Vagina (tissue), 2 donors: ENCODE measurements around the gene MED8. TPM values are rescaled to one million over a fixed set of nuclear protein-coding genes. Genes with fewer than 3 reads are reported as not detected.
A peak's percentile ranks its signal among the peaks of the same experiment; 100 is the strongest.

Source experiments
- DNase-seq, 2 donors: peaks; one replicate each; pipeline ENCODE4 v3.0.0-alpha.2; 2017; ENCODE audit errors: extremely low spot score in 2 of 2
- H3K27ac ChIP-seq: fragments of 200-600 bp; sonication (generic); one replicate; pipeline ENCODE4 v1.5.1; 2019
- H3K27me3 ChIP-seq: fragments of 200-600 bp; sonication (generic); one replicate; pipeline ENCODE4 v1.5.1; 2019
- H3K36me3 ChIP-seq, 2 donors: fragments of 200-600 bp; sonication (generic); one replicate each; pipeline ENCODE4 v1.5.1; 2017 to 2019
- H3K4me1 ChIP-seq: fragments of 200-600 bp; sonication (generic); one replicate; pipeline ENCODE4 v1.5.1; 2019
- H3K4me3 ChIP-seq, 2 donors: fragments of 200-600 bp; sonication (generic); 1 replicate in 1 of 2; 2 replicates in 1 of 2; pipeline ENCODE4 v1.5.1; 2016 to 2019
- H3K9me3 ChIP-seq: fragments of 200-600 bp; sonication (generic); one replicate; pipeline ENCODE4 v1.5.1; 2019
- POLR2A ChIP-seq, 2 donors: fragments of 450-650 bp; IDR thresholded peaks; one replicate each; pipeline ENCODE4 v1.6.1; 2017; ENCODE audit warnings: antibody characterized with exemption in 2 of 2, mild to moderate bottlenecking in 2 of 2, moderate library complexity in 2 of 2
- POLR2AphosphoS5 ChIP-seq, 2 donors: sonication (generic); formaldehyde crosslinking; IDR thresholded peaks; one replicate each; pipeline ENCODE4 v1.9.0; 2017; ENCODE audit warnings: antibody characterized with exemption in 2 of 2, mild to moderate bottlenecking in 2 of 2, low read depth in 1 of 2; ENCODE audit not compliant: insufficient read depth in 1 of 2
- intact Hi-C: fragments of 100-400 bp; cut with DNase I; formaldehyde crosslinking; loops from one replicate; pipeline ENCODE4 v1.15.1; 2023
- total RNA-seq: library from RNA; depleted of rRNA; stranded (reverse); fragments of >200 nt; gene quantifications from one replicate; pipeline ENCODE4 v1.2.3, GENCODE V29; 2016
- TF ChIP-seq, protein P1 (sequence below), 3 experiments: fragments of 450-650 bp in 2 of 3; fragments of 200-600 bp in 1 of 3; sonication (generic) in 1 of 3; IDR thresholded peaks; one replicate each; pipeline ENCODE4 v1.5.1; 2017 to 2019; ENCODE audit warnings: antibody characterized with exemption in 3 of 3, mild to moderate bottlenecking in 2 of 3, moderate library complexity in 2 of 3

The MED8 gene
- total RNA-seq, 1 donor from 2014 or later: 33.6 TPM

GRCh38 chr1:43349594-43350306 is 39.9 kb downstream of the MED8 start:
- peaks cover 18% of the 10 kb centered on the region for H3K4me1 ChIP-seq
- no peaks in the 10 kb centered on the region for H3K27me3 ChIP-seq
- H3K27ac ChIP-seq: peak overlapping the region; percentile 86
- H3K4me3 ChIP-seq: peak overlapping the region; percentile 51
- no peaks in the 10 kb centered on the region for H3K36me3 ChIP-seq
- intact Hi-C loops: no loop called here
- TF ChIP-seq, protein P1, sequence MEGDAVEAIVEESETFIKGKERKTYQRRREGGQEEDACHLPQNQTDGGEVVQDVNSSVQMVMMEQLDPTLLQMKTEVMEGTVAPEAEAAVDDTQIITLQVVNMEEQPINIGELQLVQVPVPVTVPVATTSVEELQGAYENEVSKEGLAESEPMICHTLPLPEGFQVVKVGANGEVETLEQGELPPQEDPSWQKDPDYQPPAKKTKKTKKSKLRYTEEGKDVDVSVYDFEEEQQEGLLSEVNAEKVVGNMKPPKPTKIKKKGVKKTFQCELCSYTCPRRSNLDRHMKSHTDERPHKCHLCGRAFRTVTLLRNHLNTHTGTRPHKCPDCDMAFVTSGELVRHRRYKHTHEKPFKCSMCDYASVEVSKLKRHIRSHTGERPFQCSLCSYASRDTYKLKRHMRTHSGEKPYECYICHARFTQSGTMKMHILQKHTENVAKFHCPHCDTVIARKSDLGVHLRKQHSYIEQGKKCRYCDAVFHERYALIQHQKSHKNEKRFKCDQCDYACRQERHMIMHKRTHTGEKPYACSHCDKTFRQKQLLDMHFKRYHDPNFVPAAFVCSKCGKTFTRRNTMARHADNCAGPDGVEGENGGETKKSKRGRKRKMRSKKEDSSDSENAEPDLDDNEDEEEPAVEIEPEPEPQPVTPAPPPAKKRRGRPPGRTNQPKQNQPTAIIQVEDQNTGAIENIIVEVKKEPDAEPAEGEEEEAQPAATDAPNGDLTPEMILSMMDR (IDR thresholded peaks at IDR 0.05): no peak
- no peak for TF ChIP-seq POLR2AphosphoS5 (IDR thresholded peaks at IDR 0.05; ENCODE audit: insufficient read depth in 1 of 2, low read depth in 1 of 2)
- TF ChIP-seq POLR2A (IDR thresholded peaks at IDR 0.05): no peak
- H3K9me3 ChIP-seq: no peaks in the 10 kb centered on the region
- DNase-seq: no peak

- peak; percentile 1 to 68 for TF ChIP-seq POLR2AphosphoS5 (IDR thresholded peaks at IDR 0.05; ENCODE audit: insufficient read depth in 1 of 2, low read depth in 1 of 2)
- no peak for TF ChIP-seq POLR2A (IDR thresholded peaks at IDR 0.05)
- TF ChIP-seq, protein P1 (IDR thresholded peaks at IDR 0.05): no peak
- Histone ChIP-seq H3K36me3 (no peaks in the 10 kb centered on the region), H3K27ac (peak overlapping the region; percentile 86), H3K27me3 (no peaks in the 10 kb centered on the region), H3K9me3 (no peaks in the 10 kb centered on the region), H3K4me3 (peak overlapping the region; percentile 51), H3K4me1 (peaks cover 18% of the 10 kb centered on the region)
- intact Hi-C loops: no loop called here
- no peak for DNase-seq
Observed at GRCh38 chr1:43348809-43349593, 40.6 kb downstream of the MED8 start.

- peaks cover 18% of the 10 kb centered on the region for H3K4me1 ChIP-seq
- TF ChIP-seq, protein P1 (IDR thresholded peaks at IDR 0.05): no peak
- TF ChIP-seq POLR2AphosphoS5 (IDR thresholded peaks at IDR 0.05; ENCODE audit: insufficient read depth in 1 of 2, low read depth in 1 of 2): no peak
- no peak for TF ChIP-seq POLR2A (IDR thresholded peaks at IDR 0.05)
- no peak for DNase-seq
- H3K27me3 ChIP-seq: no peaks in the 10 kb centered on the region
- peak overlapping the region; percentile 51 for H3K4me3 ChIP-seq
- no peaks in the 10 kb centered on the region for H3K9me3 ChIP-seq
- peak overlapping the region; percentile 86 for H3K27ac ChIP-seq
- intact Hi-C loops: no loop called here
- no peaks in the 10 kb centered on the region for H3K36me3 ChIP-seq
Observed at GRCh38 chr1:43348343-43348808, 41.2 kb downstream of the MED8 start.

GRCh38 chr1:43346636-43347035 is 43.0 kb downstream of the MED8 start:
- no peak for DNase-seq
- Histone ChIP-seq H3K27me3 (no peaks in the 10 kb centered on the region), H3K27ac (no peak overlapping the region), H3K9me3 (no peaks in the 10 kb centered on the region), H3K36me3 (no peaks in the 10 kb centered on the region), H3K4me3 (no peak overlapping the region), H3K4me1 (peaks cover 18% of the 10 kb centered on the region)
- intact Hi-C loops: no loop called here
- no peak for TF ChIP-seq POLR2AphosphoS5 (IDR thresholded peaks at IDR 0.05; ENCODE audit: insufficient read depth in 1 of 2, low read depth in 1 of 2)
- TF ChIP-seq POLR2A (IDR thresholded peaks at IDR 0.05): no peak
- TF ChIP-seq, protein P1 (IDR thresholded peaks at IDR 0.05): no peak
